ENCODE results near the gene SCN4A.
"Not testable (repeated sequence)": the region's sequence is repeated elsewhere in the genome, so short reads cannot be mapped to it uniquely, and the experiment has no call there.

SCN4A gene

DNA sequence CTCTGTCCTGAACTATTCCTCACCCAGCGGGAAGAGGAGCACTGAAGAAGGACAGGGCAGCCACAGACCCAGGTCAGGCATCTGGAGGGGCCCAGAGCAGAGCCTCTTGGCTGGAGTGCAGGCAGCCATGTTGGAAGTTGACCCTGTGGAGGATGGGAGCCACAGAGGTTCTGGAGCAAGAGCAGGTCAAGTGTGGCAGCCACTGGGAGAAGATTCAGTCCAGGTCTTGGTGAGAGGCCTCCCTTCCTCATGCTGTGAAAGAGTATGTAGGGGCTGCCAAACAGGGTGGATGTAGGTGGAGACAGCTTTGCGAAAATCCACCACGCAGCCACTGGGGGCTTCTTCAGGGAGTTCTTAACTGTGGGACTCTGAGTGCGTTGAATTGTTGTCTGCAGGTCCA, 40.0 kb downstream of the SCN4A start:
- DNase-seq = no peak

DNA sequence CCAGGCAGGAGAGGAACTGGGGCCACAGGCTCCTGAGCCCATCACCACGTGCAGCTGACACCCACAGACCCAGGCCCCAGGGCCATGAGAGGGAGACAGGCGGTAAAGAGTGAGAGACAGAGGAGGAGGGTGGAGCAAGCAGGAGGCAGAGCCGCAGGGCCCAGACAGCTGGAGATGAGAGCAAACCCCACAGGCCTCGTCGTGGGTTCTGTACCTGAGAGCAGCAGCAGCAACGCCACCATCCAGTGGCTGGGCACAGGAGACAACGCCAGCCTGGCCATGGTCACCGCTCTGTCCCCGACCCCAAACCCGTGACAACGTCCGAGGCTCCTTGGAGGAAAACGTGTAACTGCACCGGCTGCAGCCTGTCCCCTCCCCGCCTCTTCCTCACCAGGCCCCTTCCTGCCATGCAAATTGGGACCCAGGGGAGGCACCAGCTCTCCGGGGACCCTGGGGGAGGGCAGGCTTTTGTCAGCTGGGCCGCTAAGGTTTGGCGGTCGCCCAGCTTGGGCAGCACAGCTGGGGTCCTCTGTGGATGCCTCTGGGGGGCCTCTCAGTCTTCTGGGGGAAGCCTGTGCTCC, 40.6 kb downstream of the SCN4A start, which contains the start of gene CD79B:
TSS of gene CD79B (minus strand) at position 351 of the 581 bp plus-strand sequence. CDS start at position 281, 70 bp downstream.
- no peak for DNase-seq

DNA sequence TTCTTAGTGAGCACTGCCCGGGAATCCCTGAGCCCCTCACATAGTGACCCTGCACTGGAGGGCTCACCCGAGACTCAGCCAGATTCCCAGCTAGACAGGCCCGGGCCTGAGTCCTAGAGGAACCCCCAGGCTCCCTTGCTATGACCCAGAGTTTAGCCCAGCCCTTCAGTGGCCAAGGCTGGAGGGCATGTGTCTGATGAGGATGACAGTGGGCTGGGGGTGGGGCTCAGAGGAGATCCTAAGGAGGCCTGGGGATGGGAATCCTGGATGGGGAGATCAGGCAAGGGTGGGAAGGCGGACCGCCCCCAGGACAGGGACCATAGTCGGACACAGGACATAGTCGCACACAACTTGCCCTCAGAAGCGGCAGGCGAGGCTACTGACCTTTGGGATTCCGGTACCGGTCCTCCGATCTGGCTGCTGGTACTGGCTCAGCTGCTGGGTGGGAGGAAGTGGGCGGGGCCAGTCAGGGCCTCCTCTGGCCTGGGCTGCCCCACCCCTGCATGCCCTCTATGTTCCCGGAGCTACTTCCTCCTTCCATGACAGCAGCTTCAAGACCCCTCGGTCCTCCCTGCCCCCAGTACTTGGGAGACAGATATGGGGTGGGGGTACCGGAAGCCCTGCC, 41.7 kb downstream of the SCN4A start:
- DNase-seq = no peak

DNA sequence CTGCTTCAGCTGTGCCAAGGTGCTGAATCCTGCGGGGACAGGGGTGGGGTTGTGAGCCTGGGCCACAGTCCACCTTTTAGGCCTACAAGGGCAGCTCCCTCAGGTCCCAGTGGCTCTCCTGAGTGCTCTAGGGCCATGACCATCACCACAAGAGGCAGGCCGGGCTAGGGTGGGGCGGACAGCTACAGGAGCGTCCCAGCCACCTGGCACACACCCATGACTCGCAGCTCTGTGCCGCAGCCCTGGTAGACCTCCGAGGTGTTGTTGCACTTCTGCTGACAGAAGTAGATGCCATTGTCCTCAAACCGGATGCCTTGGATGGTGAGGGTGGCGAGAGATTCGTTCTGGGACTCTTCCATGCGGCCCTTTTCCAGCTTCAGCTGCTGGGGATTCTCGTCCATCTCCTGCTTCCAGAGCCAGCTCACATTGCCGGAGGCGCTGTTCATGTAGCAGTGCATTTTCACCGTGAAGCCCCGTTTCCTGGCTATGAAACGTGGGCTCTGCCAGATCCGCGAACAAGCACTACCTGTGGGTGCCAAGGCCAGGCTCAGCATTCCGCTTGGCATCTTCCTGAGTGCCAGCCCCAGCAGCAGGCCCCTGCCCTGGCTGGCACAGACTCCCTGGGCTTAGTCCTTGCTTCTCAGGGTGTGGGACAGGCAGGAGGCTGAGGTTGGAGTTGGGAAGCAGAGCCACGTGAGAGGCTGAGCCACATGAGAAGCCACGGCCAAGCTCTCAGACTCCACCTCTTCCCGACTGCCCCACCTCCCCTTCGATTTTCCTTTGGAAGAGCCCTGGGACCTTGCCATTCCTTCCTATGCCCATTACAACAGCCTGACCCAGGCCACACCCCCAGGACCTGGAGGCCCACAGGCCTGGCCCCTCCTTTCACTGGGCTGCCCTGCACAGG, 42.6 kb downstream of the SCN4A start:
- no peak for DNase-seq

DNA sequence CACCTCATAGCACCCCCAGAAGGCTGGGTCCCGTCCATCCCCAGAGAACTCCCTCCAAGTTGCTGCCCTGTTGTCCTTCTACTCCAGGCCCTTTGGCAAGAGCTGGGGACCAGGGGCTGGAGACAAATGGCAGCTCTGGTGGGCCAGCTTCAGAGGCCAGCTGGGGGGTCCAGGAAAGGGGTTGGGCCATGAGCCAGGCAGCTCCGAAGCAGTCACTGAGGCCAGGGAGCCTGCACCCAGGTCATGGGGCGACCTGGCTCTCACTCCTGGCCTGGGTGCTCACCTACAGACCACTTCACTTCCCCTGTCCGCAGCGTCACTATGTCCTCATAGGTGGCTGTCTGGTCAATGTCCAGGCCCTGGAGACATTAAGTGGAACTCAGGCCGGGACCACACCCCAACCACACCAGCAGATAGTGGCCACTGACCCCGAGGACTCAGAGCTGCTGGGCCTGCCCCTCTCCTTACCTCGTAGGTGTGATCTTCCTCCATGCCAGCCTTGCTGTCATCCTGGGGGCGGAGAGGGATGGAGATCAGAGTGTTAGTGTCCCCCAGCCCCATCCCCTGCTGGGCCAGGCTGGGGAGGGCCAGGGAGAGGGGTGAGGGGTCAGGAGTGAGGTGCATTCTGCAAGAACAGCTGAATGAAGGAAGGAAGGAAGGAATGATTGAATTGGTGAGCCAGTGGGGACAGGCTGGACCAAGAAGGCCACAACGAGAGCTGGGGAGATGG, 43.6 kb downstream of the SCN4A start:
- DNase-seq = no peak

DNA sequence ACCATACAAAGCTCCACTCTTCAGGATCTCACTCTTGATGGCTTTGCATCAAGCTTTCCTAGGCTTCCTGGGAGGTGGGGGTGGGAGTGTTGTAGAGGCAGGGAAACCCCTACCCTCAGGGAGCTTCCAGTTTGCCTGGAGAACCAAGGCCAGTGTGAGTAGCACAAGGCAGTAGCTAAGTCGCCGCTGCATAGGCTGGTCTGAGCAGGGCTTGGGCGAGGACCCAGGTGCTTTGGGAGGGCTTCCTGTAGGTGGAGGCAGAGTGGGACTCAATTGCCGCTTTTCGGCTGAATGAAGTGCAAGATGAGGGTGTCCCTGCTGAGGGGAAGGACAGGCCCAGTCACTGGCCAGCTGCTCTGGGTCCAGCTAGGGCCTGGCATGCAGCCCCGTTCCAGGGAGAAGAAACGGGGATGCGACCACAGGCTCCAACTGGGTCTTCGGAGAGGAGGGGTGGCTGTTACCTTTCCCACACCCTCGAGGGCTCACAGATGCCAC, 44.5 kb downstream of the SCN4A start:
- no peak for DNase-seq

DNA sequence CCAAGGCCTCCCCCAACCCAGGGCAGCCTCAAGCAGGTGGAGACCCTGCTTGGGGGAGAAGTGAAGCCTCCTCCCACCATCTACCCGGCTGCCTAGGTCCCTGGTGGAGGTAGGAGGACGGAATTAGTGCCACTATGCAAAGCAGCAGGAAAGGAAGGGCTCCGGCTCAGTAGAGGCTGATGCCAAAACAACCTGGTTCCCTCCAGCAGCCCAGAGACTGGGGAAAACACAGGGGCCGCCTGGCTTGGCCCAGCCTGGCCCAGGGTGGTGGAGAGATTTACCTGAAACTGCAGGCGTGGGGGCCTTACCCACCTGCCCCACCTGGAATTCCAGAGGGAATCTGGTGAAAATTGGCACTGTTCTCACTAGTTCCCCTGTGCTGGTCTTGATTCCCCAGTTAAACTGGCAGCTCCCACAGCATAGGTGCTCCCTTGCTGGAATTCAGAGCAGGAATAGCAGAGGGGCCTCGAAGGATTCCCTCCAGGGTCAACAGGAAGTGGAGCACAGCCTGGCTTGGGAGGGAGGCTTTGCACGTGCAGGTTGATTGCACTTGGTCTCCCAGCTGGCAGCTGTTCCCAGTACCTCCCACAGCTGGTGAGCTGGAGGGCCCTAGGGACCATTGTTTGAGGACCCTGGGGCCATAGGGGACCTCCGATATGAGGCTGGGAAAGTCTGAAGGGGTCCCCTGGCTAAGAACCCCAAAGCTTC, 45.1 kb downstream of the SCN4A start:
- no peak for DNase-seq

DNA sequence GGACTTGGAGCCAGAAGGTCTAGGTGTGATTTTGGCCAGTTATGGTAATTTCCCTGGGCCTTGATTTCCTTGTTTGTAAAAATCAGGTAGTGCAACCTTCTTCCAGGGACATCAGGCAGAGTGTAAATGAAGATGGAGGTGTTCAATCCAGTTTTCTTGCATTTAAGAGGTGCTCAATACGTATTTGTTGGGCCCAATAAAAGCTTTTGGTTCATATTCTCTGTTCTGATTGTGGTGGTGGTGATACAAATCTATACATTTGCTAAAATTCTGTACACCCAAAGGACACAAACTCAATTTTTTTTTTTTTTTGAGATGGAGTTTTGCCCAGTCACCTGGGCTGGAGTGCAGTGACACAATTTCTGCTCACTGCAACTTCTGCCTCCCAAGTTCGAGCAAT, 46.6 kb downstream of the SCN4A start:
- DNase-seq = no peak

DNA sequence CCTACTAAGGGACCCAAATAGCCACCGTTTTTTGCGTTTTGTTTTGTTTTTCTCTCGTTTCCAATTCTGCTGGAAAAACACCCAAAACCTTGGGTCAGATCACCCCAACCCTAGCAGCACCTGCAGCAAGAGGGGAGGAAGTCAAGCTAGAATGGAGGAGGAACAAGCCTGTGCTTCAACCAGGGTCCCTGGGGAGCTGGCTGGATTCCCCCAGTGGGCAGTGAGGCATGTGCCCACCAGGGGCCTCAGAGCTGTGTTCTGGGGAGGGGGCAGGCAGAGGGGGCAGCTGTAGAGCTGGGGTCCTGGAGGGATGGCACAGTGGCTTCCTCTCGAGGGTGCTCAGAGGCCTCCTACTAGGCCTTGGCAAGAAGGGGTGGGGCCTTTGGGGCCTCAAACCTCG, 47.1 kb downstream of the SCN4A start:
- DNase-seq = no peak

DNA sequence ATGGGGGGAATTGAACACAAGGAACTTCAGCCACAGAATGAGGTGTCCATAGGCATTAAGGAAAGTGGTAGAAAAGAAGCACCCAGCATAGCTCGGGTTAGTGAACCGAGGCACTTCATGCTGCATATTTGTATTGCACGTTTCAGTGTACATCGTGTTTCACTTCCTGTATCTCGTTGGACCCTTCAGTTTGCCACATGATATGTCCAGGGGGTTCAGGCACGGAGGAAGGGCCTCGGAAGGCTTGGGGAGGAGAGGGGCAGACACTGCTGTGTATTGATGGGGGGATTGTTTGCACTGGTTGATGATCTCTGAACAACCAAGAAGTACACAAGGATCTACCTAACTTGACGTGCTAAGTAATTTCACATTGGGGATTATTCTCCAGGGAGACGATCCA, 50.3 kb downstream of the SCN4A start:
- not testable (repeated sequence) for DNase-seq

DNA sequence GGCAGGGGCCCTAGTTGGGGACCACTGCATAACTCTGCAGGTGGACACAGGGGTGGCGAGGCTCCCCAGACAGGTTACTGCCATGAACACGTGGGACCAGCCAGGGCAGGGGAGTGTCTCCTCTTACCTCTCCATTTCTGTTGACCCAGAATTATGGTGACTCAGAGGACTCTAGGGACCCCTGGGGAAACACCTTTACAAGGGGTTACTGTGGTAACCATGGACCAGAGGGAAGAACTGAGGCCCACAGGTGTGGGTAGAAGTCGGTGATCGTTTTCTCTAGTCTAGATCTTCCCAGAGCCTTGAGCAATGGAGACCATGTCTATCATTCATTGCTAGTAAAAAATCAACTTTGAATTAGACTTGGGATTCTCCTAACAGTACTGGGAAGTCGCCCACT, 51.9 kb downstream of the SCN4A start:
- not testable (repeated sequence) for DNase-seq

DNA sequence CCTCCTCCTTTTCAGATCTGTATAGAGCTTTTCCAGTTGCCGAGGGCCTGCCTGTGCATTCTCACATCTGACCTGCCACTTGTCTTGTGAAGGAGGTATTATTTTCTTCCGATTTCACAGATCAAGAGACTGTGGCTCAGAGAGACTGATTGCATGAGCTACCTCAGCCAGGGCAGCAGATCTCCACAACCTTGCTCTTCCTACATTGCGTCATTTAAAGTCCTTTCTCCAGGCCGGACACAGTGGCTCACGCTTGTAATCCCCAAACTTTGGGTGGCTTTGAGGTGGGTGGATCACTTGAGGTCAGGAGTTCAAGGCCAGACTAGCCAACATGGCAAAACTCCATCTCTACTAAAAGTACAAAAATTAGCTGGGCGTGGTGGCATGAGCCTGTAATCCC, 52.7 kb downstream of the SCN4A start:
- DNase-seq = not testable (repeated sequence)

DNA sequence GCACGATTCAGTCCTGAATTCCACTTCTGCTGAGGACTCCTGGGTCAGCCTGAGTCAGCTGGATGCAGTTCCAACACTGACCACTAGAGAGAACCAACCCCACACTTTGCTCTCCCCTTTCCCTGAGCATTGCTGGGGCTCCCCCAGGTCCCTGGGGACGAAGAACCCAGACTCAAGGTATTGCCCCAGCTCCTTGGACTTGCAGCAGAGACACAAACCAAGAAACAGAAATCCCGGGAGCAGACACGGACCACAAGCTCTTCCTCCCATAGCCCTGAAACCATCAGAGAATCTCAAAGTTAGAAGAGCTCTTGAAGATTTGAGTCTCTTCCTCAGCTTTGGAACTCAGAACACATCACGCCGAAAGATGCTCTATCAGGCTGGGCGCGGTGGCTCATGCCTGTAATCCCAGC, 53.4 kb downstream of the SCN4A start:
- DNase-seq = no peak

DNA sequence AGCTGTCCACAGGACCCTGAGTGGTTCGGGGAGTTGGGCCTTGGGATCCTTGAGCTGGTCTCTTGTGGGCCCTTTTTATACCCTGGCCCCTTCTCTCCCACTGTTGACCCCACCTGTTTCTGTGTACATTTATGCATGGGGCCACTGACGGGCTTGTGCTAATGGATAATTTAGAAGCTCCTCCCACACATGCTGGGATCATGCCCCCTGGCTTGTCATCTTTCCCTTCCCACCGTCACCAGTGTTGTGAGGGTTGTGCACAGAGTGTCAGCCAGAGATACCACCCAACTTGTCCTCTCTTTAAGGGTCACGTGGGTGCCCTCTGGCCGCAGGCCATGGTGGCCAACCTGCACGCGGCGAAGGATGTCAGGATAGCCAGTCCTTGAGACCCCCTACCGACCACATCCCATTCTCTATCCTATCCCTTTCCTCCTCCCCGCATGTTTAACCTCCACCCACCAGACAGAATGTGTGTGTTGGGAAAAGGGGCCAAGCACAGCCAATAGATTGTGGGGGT, 53.9 kb downstream of the SCN4A start, which contains the start of gene GH1:
TSS of gene GH1 (minus strand) at position 51 of the 517 bp plus-strand sequence. CDS start 63 bp downstream, outside the sequence.
- not testable (repeated sequence) for DNase-seq

DNA sequence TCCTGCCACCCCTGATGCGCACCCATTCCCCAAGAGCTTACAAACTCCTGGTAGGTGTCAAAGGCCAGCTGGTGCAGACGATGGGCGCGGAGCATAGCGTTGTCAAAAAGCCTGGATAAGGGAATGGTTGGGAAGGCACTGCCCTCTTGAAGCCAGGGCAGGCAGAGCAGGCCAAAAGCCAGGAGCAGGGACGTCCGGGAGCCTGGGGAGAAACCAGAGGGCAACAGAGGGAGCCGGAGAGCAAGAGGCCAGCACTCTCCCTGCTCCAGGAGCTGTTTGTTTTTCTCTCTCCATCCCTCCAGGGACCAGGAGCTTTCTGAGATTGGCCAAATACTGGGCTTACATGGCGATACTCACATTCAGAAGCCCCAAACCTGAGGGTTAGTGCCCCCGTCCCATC, 54.4 kb downstream of the SCN4A start:
- no peak for DNase-seq

DNA sequence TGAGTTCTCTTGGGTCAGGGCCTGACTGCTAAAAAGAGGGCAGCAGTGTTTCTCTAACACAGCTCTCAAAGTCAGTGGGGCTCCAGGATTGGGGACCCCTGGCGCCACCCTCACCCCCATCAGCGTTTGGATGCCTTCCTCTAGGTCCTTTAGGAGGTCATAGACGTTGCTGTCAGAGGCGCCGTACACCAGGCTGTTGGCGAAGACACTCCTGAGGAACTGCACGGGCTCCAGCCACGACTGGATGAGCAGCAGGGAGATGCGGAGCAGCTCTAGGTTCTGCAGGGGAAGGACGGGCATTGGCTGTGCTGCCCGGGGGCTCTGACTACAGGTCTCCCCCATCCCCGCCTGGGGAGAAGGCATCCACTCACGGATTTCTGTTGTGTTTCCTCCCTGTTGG, 55.1 kb downstream of the SCN4A start:
- DNase-seq = no peak

DNA sequence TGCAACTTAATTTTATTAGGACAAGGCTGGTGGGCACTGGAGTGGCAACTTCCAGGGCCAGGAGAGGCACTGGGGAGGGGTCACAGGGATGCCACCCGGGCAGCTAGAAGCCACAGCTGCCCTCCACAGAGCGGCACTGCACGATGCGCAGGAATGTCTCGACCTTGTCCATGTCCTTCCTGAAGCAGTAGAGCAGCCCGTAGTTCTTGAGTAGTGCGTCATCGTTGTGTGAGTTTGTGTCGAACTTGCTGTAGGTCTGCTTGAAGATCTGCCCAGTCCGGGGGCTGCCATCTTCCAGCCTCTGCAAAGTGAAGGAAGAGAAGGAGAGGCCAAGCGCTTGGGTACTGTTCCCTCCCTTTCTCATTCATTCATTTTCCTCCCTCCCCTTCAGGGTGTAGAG, 55.5 kb downstream of the SCN4A start:
- not testable (repeated sequence) for DNase-seq

DNA sequence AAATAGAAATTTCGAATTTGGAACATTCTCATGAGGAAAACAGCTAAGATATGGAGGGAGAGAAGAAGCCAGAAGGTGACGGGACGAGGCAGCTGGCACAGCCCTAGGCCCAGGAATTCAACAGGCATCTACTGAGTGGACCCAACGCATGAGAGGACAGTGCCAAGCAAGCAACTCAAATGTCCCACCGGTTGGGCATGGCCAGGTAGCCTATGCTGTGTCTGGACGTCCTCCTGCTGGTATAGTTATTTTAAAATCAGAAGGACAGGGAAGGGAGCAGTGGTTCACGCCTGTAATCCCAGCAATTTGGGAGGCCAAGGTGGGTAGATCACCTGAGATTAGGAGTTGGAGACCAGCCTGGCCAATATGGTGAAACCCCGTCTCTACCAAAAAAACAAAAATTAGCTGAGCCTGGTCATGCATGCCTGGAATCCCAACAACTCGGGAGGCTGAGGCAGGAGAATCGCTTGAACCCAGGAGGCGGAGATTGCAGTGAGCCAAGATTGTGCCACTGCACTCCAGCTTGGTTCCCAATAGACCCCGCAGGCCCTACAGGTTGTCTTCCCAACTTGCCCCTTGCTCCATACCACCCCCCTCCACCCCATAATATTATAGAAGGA, 56.0 kb downstream of the SCN4A start:
- no peak for DNase-seq

DNA sequence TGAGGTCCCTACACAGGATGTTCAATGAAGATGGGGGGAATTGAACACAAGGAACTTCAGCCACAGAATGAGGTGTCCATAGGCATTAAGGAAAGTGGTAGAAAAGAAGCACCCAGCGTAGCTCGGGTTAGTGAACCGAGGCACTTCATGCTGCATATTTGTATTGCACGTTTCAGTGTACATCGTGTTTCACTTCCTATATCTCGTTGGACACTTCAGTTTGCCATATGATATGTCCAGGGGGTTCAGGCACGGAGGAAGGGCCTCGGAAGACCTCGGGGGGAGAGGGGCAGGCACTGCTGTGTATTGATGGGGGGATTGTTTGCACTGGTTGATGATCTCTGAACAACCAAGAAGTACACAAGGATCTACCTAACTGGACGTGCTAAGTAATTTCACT, 57.0 kb downstream of the SCN4A start:
- DNase-seq = not testable (repeated sequence)

DNA sequence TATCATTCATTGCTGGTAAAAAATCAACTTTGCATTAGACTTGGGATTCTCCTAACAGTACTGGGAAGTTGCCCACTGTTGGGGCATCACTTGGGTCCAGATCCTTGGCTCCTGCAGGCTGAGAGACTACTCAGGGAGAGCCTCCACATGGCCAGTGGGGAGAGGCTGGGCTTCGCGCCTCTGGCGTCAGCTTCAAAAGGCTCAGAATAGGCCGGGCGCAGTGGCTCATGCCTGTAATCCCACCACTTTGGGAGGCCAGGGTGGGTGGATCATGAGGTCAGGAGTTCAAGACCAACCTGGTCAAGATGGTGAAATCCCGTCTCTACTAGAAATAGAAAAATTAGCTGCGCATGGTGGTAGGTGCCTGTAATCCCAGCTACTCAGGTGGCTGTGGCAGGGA, 58.2 kb downstream of the SCN4A start:
- DNase-seq = no peak

DNA sequence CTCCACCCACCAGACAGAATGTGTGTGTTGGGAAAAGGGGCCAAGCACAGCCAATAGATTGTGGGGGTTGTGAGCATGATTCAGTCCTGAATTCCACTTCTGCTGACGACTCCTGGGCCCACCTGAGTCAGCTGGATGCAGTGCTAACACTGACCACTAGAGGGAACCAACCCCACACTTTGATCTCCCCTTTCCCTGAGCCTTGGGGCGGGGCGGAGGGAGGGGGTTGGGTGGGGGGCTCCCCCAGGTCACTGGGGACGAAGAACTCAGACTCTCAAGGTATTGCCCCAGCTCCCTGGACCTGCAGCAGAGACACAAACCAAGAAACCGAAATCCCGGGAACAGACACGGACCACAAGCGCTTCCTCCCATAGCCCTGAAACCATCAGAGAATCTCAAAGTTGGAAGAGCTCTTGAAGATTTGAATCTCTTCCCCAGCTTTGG, 61.0 kb downstream of the SCN4A start:
- DNase-seq = no peak
